ENCODE results near the gene RFC1. TPM values are rescaled to one million over a fixed set of nuclear protein-coding genes. Genes with fewer than 3 reads are reported as not detected.
"Not testable (repeated sequence)": the region's sequence is repeated elsewhere in the genome, so short reads cannot be mapped to it uniquely, and the experiment has no call there.

Gene RFC1
- total RNA-seq, 1 donor from 2014 or later = 50.2 TPM

DNA sequence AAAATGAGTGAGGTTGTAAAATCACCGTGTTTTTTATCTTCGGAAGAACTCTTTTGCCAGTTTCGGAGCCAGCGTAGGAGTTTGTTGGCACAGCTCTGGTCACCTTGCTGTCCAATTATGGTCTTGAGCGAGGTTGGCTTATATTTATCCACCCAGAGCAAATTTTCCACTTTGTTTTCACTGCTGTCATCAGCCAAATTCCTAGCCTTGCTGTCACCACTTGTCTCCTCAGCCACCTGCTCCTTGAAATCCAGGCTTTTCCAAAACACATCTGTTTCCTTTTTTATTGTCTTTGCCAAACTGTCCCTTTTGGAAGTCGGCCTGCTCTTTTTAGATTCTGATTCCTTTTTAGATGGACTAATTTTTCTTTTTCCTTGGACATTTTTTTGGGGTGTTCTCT lies 57.6 kb downstream of the RFC1 start:
- DNase-seq (ENCODE audit: low read depth) = no peak

DNA sequence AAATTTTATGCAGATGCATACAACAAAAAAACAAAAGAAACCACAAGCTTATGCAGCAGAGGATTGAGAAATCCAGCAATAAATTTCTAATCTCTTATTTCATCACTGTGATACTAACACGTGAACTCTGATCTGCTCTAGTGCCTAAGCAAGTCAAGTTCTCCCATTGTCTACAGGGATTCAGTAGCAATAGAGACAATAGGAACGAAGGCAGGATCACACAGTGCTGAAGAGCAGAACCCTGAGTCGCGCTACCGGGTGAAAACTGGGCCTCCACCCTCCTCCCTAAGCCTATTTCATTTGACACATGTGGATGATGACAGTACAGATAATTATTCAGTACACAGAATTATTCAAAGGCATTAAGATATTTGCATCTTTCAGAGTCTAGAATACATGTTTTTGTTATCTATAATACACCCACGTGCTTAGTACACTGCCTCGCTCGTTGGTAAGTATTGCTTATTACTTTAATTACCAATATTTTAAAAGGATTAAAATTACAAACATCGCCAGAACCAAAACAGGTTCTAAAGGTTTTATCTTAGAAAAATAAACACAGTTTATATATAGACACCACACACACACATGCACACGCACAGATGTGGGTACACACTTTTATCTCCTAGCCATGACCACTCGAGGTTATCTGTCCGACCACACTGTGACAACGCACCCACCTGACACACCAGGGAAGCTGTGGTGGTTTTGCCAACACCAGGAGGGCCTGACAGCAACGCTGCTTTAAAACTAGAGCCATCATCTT lies 60.1 kb downstream of the RFC1 start:
- peak; percentile 39 for DNase-seq (ENCODE audit: low read depth)

DNA sequence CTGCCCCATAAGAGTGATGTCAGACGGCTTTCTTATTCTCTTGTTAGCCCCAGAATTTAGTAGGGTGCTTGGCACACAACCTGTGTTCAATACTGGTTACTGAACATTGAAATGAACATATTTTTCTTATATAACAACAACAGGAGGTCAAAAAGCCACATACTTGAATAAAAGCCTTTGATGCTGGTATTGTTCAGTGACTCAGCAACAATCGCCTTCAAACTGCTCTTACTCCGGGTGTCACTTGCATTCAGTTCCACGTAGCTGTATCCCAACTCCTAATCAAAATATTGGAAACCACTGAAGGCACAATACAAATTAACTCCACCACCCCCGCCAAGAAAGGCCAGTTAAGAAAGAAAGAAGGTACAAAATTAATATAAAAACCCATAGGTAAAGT lies 61.5 kb downstream of the RFC1 start:
- DNase-seq (ENCODE audit: low read depth) = no peak

DNA sequence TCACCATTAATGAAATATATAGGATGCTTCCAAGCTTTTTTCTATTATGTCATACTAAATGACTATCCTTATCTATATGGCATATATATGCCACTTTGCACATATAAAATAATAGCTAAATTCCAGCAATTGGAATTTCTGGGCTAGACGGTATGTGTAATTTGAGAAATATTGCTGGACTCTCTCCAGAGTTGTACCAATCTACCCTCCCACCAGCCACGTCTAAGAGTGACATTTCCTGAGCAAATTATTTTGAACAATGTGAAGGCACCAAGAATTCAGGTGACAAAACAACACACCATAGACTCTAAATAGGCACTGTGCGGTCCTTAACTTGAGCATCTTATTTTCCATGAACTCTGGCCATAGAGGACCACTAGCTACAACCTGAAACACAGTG lies 62.3 kb downstream of the RFC1 start:
- no peak for DNase-seq (ENCODE audit: low read depth)

DNA sequence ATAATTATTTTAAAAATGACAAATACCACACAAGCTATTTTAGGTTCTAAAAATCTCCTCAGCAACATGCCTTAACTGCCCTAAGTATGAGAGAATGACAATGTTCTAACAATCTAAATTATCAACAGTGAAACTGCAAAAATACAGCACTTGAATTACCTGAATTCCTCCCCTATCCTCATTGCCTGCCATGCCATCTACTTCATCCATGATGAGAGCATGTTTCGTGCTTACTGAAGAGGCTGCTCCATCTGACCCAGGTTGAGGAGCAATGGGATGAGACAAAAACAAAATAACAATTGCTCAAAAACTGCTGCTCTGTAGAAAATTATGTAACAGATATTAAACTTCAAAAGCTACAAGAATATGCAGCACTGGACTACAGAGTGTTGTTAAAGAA lies 63.3 kb downstream of the RFC1 start:
- DNase-seq (ENCODE audit: low read depth) = no peak

DNA sequence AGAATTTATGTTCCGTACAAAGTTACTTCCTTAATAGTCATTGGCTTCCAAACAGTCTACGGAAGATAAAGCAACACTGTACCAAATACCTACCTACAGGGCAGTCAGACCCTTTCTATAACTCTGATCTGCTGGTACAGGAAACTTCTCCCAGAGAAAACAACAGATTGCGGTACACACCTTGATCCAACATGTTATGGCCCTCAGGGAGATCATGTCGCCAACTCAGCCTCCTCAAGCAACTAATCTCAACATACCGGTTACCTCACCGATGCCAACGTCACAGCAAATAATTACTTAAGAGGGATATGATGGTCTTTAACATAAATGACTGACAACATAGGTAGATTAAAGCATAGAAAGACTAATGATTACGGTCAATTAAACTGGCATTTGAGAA lies 70.4 kb downstream of the RFC1 start:
- no peak for DNase-seq (ENCODE audit: low read depth)

DNA sequence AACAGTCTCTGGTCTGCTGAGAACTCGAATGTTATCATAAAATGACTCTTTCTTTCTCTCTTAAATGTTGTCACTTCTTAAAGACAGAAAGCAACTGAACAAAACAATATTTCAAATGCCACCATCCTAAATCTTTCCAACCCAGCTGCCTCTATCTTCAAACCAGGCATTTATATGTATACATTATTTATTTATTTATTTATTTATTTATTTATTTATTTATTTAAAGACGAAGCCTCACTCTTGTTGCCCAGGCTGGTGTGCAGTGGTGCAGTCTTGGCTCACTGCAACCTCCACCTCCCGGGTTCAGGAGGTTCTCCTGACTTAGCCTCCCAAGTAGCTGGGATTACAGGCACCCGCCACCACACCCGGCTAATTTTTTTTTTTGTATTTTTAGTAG lies 73.7 kb downstream of the RFC1 start:
- not testable (repeated sequence) for DNase-seq (ENCODE audit: low read depth)

DNA sequence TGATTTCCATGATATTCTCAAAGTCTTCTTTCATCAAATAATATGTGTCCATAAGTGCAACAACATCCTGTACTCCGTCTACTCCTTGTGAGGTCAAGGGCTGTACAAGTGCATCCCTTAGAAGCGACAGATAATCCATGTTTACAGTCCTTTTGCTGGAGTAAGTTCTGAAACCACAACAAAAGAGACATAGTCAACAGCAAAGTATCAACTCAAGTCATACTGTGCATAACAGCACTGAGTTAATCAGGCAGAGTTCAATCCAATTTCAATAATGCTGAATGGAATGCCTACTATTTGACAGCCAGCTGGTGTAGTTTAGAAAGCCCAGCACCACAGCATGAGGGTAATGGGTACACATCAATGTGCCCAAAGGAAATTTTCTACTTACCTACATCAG lies 74.5 kb downstream of the RFC1 start:
- no peak for DNase-seq (ENCODE audit: low read depth)

DNA sequence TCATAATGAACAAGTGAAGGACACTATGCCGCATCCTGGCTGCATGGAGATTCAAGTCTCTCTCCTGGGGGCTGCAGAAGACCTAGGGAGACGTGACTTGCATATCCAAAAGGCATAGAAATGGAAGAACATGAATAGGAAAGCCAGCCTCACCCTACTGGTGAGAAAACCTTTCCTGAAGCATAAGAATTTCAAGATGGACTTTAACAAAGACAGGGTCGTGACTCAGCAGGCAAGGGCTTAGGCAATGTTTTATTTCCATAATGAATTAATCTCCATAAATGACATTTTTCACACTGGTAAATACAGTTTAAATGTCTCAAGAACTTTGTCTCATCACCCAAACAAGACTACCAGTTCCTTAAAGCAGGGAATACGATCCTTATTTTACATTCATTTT lies 78.9 kb downstream of the RFC1 start:
- no peak for DNase-seq (ENCODE audit: low read depth)

DNA sequence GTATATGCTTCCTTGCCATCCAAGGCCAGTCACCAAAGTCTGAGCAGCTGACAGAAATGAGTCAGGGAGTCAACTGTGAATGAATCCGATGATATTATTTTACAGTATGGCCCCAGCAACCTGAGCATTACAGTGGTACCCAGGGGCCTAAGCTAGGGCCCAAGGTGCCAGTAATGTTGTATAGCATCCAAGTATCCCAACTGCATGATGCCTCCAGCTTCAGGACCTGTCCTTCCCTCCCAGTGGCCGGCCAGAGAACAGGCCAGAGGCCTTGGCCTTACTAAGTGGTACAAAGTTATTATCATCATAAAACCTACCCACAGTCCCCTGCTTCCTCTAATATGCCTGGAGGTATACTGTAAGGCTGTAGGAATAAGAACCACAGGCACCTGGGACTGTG lies 79.9 kb downstream of the RFC1 start:
- DNase-seq (ENCODE audit: low read depth) = no peak

DNA sequence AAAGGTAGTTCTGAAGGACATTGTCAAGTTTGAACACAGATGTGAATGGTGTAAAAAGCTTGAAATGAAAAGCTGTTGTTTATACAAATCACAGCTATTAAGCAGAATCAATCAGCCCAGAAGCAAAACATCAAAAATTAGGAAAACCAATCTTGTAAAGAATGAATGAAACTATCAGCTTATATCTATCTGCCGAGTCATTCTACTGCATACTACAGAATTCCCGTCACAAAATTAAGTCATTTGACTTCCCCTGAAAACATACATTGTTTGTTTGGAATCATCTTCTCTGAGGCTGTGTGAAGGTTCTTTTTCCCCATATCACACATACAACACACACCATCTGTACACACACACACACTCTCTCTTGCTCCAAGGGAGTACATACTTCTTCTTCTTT lies 80.3 kb downstream of the RFC1 start:
- DNase-seq (ENCODE audit: low read depth) = no peak

DNA sequence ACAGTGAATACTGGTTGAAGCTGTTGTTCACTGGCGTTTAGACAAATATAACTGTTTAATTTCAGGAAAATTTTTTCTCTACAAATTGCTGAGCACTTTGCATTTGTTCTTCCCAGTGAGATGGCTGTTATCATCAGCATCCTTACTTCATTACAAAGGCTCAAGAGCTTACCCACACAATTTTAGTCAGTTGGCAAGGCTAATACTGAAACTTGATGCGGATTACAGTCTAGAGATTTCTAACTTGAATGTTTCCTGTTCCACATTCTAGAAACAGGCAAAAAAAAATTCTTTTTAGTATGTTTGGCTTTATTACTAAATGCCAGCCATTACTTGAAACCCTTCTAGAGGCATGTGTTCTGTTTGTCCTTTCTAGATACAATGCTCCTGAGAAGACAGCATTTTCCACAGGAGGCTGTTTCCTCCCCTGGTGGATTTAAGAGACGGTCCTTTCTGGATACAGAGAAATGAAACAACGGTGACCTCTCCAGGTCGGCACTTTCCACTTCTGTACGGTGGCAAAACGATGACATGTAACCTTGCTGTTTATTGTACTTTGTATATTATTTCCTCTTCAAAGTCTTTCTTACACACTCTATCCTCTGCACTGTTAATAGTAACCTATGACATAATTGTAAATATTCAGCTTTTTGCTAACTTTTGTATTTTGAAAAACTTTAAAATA lies 80.9 kb downstream of the RFC1 start:
- DNase-seq (ENCODE audit: low read depth) = no peak

DNA sequence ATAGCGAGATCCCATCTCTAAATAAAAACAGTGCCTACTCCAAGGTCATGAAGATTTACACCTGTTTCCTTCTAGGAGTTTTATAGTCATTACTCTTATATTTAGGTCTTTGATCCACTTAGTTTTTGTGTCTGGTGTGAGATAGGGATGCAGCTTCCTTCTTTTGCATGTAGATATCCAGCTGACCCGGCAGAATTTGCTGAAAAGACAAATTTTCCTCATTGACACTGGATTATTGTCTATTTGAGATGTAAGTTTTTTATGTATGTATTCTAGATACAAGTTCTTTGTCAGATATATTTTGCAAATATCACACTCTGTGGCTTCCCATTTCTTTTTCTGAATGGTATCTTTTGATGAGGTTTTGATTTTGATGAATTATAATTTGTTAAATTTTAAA lies 85.4 kb downstream of the RFC1 start:
- no peak for DNase-seq (ENCODE audit: low read depth)

DNA sequence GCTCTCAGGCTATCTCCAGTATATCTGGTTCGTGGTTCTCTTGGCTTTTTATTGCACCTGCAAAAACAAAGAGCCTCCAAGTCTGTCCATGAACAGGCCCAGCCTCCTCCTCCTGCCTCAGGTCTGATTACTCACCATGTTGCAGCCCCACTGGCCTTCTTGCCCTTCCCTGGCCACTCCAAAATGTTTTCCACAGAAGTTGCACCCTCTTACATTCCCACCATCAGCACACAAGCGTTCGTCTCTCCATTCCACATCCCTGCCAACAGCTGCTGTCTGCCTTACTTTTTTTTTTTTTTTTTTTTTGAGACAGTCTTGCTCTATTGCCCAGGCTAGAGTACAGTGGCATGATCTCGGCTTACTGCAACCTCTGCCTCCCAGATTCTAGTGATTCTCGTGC lies 86.7 kb downstream of the RFC1 start:
- DNase-seq (ENCODE audit: low read depth) = no peak

DNA sequence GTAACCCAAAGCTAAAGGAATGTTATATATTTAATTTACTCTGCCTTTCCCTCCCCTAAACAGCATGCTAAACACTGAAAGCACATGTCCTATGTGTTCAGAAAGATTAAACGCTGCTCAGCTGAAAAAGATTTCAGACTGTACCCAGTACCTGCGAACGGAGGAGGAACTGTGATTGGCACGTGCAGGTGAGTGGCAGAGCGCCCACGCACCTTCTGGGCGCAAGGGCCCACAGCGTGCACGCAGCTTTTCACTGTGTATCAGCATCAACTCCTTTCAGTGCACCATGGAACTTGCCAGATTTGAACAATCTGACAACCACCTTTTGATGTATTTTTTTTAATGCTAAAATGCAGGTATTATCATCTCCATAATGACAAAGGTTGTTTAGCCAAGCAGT lies 87.7 kb downstream of the RFC1 start:
- no peak for DNase-seq (ENCODE audit: low read depth)

DNA sequence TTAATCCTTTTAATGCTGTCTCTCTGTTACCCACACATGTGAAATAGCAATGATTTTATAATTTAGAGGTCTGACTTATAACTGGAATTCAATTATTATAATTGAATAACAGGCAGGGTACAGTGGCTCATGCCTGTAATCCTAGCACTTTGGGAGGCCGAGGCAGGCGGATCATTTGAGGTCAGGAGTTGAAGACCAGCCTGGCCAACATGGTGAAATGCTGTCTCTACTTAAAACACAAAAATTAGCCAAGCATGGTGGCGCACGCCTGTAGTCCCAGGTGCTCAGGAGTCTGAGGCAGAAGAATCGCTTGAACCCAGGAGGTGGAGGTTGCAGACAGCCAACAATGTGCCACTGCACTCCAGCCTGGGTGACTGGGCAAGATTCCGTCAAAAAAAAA lies 88.5 kb downstream of the RFC1 start:
- not testable (repeated sequence) for DNase-seq (ENCODE audit: low read depth)

DNA sequence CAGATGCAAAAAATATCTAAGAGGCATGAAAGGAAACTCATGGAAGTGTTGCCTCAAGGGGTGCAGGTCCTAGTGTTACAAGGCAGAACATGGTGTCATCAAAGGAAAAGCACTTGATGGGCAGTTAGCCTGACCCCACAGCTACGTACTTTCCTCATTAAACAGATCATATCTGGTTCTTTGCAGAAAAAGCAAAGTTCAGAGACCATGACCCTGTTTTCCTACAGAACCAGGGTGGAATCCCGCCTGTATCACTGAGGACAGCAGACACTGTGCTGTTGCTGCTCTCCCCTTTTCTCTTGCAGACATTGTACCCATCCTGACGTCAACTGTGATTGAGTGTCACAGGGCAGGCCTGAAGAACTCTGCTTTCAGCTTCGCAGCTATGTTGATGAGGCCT lies 91.7 kb downstream of the RFC1 start:
- DNase-seq (ENCODE audit: low read depth) = no peak

DNA sequence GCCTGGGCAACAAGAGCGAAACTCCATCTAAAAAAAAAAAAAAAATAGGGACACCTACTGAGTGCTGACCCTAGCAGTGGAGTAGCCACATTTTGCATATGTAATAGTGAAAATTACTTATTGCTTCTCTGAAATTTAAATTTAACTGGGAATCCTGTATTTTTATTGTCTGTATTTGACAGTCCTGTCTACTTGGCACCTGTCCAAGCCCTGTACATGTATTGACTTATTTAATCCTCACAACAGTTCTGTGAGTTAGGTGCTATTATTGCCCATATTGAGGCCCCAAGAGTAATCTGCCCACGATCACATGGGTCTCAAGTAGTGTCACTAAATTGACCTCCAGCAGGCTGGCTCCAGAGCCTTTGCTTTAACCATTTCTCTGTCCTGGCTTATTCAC lies 102.3 kb downstream of the RFC1 start:
- no peak for DNase-seq (ENCODE audit: low read depth)

DNA sequence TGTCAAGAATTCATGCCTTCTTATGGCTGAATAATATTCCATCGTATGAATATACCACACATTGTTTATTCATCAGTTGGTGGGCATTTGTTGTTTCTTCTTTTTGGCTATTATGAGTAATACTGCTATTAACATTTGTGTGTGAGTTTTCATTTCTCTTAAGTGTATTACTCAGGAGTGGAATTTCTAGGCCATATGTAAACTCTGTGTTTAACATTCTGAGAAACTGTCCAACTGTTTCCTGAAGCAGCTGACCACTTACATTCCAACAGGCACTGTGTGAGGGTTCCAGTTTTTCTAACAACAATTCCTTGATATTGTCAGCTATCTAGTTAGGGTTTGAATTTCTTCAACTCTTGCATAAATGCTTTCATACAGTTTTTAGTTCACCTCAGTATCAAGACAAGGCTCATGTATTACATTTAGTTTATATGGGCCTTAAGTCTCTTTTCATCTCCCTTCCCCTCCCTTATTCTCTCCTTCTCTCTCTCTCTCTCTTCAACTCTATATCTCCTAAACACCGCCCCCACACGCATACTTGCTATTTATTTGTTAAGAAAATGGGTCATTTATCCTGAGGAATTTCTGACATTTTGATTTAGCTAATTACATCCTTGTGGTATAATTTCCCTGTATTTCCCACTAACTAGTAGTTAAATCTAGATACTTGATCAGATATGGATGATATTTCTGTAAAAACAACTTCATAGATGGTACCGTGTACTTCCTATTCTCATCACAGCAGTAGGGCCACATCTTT lies 106.4 kb downstream of the RFC1 start:
- DNase-seq (ENCODE audit: low read depth) = peak; percentile 81

DNA sequence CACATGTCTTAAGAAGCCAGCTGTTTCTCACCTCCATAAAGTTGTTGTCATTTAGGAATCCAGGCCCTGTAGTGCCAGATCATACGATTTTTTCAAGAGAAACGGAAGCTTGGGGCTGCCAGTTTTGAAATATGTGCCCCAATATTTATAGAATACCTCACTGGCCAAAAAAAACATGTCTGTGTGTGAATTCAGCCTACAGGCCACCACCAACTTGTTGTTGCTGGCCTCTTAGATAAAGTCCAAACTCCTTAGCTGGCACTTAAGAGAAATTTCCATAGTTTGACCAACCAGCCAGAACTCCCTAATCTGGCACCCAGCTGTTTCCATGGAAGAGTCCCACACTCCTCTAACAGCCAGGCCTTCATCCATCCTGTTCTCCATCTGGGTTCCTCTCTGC lies 109.7 kb downstream of the RFC1 start:
- DNase-seq (ENCODE audit: low read depth) = no peak

DNA sequence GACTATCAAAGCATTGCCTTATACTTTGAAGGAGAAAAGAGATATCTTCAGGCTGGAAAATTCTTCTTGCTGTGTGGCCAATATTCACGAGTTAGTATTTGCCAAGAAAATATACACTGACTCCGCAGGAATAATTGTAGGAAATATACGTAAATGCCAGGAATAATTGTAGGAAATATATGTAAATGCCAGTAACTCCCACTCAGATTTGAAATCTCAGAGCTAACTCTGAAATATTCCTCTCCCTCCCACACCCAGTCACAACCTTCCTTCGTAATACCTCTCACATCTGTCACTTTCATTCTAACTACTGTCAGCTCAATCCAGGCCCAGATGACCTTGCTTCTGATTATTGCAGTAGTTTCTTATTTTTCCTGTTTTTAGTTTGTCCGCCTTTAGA lies 110.3 kb downstream of the RFC1 start:
- no peak for DNase-seq (ENCODE audit: low read depth)

DNA sequence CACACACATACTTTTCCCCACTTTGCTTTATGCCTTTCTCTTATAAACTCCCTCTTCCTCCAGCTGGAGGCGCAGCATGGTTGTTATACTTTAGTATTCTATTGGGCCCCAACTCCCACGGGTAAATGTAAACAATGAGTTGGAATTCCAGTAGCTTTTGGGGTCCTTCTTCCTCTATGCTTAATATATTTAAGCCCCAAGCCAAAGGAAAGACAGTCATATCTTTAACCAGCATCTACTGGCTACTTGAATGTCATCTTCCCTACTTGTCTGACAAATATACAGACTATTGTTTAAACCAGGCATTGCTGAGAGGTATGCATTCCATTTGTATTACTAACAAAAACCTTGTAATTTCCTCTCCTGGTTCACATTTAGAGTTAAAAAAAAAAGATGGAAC lies 110.9 kb downstream of the RFC1 start:
- DNase-seq (ENCODE audit: low read depth) = peak; percentile 74

DNA sequence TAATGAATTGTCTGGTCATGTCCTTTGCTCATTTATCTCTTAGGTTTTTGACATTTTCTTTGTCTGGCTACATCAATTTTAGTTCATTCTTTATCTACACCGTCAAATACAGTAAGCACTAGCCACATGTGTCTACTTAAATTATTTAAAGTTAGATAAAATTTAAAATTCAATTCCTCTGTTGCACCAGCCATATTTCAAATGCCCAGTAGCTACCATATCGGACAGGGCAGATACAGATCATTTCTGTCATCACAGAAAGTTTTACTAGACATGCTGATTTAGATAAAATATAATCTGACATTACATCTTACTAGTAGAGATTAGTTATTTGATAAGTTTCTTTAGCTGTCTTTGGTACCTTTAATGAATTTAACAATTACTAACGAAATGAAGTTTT lies 122.7 kb downstream of the RFC1 start:
- DNase-seq (ENCODE audit: low read depth) = no peak
